Measurements from ENCODE around the gene PRSS12. TPM values are rescaled to one million over a fixed set of nuclear protein-coding genes. Genes with fewer than 3 reads are reported as not detected.

Gene PRSS12
- total and polyA plus RNA-seq, 2 experiments from 2014 or later = 5.5 to 12.9 TPM

GRCh38 chr4:118357601-118358000 lies 4.8 kb upstream of the PRSS12 start:
- H3K4me3 Mint-ChIP-seq = no peak overlapping the region
- Histone ChIP-seq H3F3A (replicated peaks; ENCODE audit: low read depth) (no peaks in the 10 kb centered on the region), H3K36me3 (ENCODE audit: insufficient read depth) (no peaks in the 10 kb centered on the region), H3K9me2 (ENCODE audit: insufficient read depth) (no peaks in the 10 kb centered on the region), H2AFZ (peak overlapping the region; percentile 83), H3K27ac (ENCODE audit: low read depth) (no peak overlapping the region), H3K79me2 (replicated peaks; ENCODE audit: insufficient read depth) (no peaks in the 10 kb centered on the region), H3K27me3 (ENCODE audit: insufficient read depth) (peaks cover 14% of the 10 kb centered on the region; the same call in 1 of the 2 replicates), H4K20me1 (replicated peaks; ENCODE audit: insufficient read depth) (no peaks in the 10 kb centered on the region), H3K4me2 (no peak overlapping the region), H3K4me3 (no peak overlapping the region), H3K4me1 (ENCODE audit: insufficient read depth) (peaks cover 28% of the 10 kb centered on the region)
- H3K27me3 Mint-ChIP-seq (ENCODE audit: insufficient read depth, low read depth, poor library complexity) = peaks cover 11% of the 10 kb centered on the region
- no peak for TF ChIP-seq EZH2 (IDR thresholded peaks at IDR 0.05; ENCODE audit: low read depth, unreplicated experiment)
- TF ChIP-seq ZNF331 (CRISPR knock-in tag; IDR thresholded peaks at IDR 0.05; ENCODE audit: low read depth) = no peak
- no peak for TF ChIP-seq ZNF462 (CRISPR knock-in tag; IDR thresholded peaks at IDR 0.05)
- no peak for TF ChIP-seq ETS1 (IDR thresholded peaks at IDR 0.05)
- TF ChIP-seq POLR2AphosphoS5 (IDR thresholded peaks at IDR 0.05; ENCODE audit: low read depth) = no peak
- no peak for TF ChIP-seq NANOG (IDR thresholded peaks at IDR 0.05; ENCODE audit: borderline replicate concordance)
- no peak for TF ChIP-seq REST (IDR thresholded peaks at IDR 0.05; ENCODE audit: unreplicated experiment)
- no peak for TF ChIP-seq CREB1 (CRISPR knock-in tag; IDR thresholded peaks at IDR 0.05; ENCODE audit: low read depth)
- no peak for TF ChIP-seq EZH2phosphoT487 (IDR thresholded peaks at IDR 0.05; ENCODE audit: unreplicated experiment)
- H3K36me3 Mint-ChIP-seq (ENCODE audit: low read depth) = no peaks in the 10 kb centered on the region; the same call in 2 of the 3 replicates
- DNase-seq (ENCODE audit: low spot score) (no peak), ATAC-seq (no peak)
- H3K9me3 Mint-ChIP-seq = no peaks in the 10 kb centered on the region
- H3K4me1 Mint-ChIP-seq = peaks cover 35% of the 10 kb centered on the region
- no peak overlapping the region for H3K27ac Mint-ChIP-seq

All from GM23338 (cell line).